ENCODE measurements around the gene LSP1.

LSP1 gene

GRCh38 chr11:1915795-1916131 lies 62.9 kb downstream of the LSP1 start:
- DNase-seq (ENCODE audit: low read depth in 2 of 2, low spot score in 1 of 2): no peak

- DNase-seq (ENCODE audit: low read depth in 2 of 2, low spot score in 1 of 2): no peak
These were observed 63.5 kb downstream of the LSP1 start for GRCh38 chr11:1916132-1916985.

GRCh38 chr11:1916986-1917522 lies 64.2 kb downstream of the LSP1 start:
- no peak for DNase-seq (ENCODE audit: low read depth in 2 of 2, low spot score in 1 of 2)

GRCh38 chr11:1917523-1918435 lies 64.9 kb downstream of the LSP1 start:
- DNase-seq (ENCODE audit: low read depth in 2 of 2, low spot score in 1 of 2): no peak

- DNase-seq (ENCODE audit: low read depth in 2 of 2, low spot score in 1 of 2): no peak
These were observed 65.8 kb downstream of the LSP1 start for GRCh38 chr11:1918436-1919315.

GRCh38 chr11:1919391-1920127 lies 66.7 kb downstream of the LSP1 start, which contains the start of gene TNNT3:
Gene TNNT3 (plus strand): TSS chr11:1919703. CDS start chr11:1922875, 3,172 bp downstream.
- no peak for DNase-seq (ENCODE audit: low read depth in 2 of 2, low spot score in 1 of 2)

- no peak for DNase-seq (ENCODE audit: low read depth in 2 of 2, low spot score in 1 of 2)
These were observed 67.4 kb downstream of the LSP1 start for GRCh38 chr11:1920128-1920908.

- DNase-seq (ENCODE audit: low read depth in 2 of 2, low spot score in 1 of 2): no peak
These were observed 68.2 kb downstream of the LSP1 start for GRCh38 chr11:1920909-1921573.

- no peak for DNase-seq (ENCODE audit: low read depth in 2 of 2, low spot score in 1 of 2)
These were observed 68.8 kb downstream of the LSP1 start for GRCh38 chr11:1921574-1922141.

GRCh38 chr11:1922481-1923081 lies 69.7 kb downstream of the LSP1 start:
- DNase-seq (ENCODE audit: low read depth in 2 of 2, low spot score in 1 of 2): no peak

GRCh38 chr11:1923201-1923956 lies 70.5 kb downstream of the LSP1 start:
- no peak for DNase-seq (ENCODE audit: low read depth in 2 of 2, low spot score in 1 of 2)

- no peak for DNase-seq (ENCODE audit: low read depth in 2 of 2, low spot score in 1 of 2)
These were observed 71.3 kb downstream of the LSP1 start for GRCh38 chr11:1924181-1924580.

GRCh38 chr11:1924646-1925372 lies 71.9 kb downstream of the LSP1 start:
- DNase-seq (ENCODE audit: low read depth in 2 of 2, low spot score in 1 of 2): no peak

GRCh38 chr11:1925373-1926155 lies 72.7 kb downstream of the LSP1 start:
- no peak for DNase-seq (ENCODE audit: low read depth in 2 of 2, low spot score in 1 of 2)

- DNase-seq (ENCODE audit: low read depth in 2 of 2, low spot score in 1 of 2): no peak
These were observed 73.5 kb downstream of the LSP1 start for GRCh38 chr11:1926156-1927025.
